ENCODE data around the gene LAS1L. TPM values are rescaled to one million over a fixed set of nuclear protein-coding genes. Genes with fewer than 3 reads are reported as not detected.

The LAS1L gene
- total and polyA plus RNA-seq, 2 donors (not counting 3 experiments of a cell fraction or from before 2014, with no cell fraction given) = 22.9 to 34.2 TPM

- DNase-seq (ENCODE audit: low read depth, low spot score) (no peak), FAIRE-seq (no peak)
- H3K9ac ChIP-seq (replicated peaks; ENCODE audit: extremely low read depth, insufficient read depth, low read length) = no peak overlapping the region
- TF ChIP-seq POLR2A (IDR thresholded peaks at IDR 0.05; ENCODE audit: low read depth, low read length) (no peak), GATA2 (IDR thresholded peaks at IDR 0.05; ENCODE audit: insufficient read depth, insufficient read length, low read depth, low read length) (no peak), JUN (IDR thresholded peaks at IDR 0.05; ENCODE audit: borderline replicate concordance, insufficient read depth, insufficient read length, low read depth) (no peak), FOS (IDR thresholded peaks at IDR 0.05; ENCODE audit: borderline replicate concordance, insufficient read depth, low read length) (no peak), CTCF (IDR thresholded peaks at IDR 0.05; ENCODE audit: extremely low read depth in 1 of 2, insufficient read depth in 1 of 2, low read depth in 1 of 2, low read length in 2 of 2) (no peak), POLR2AphosphoS5 (IDR thresholded peaks at IDR 0.05; ENCODE audit: insufficient read depth, low read depth, low read length) (no peak), MYC (IDR thresholded peaks at IDR 0.05; ENCODE audit: low read depth, low read length) (no peak), EZH2 (IDR thresholded peaks at IDR 0.05; ENCODE audit: borderline replicate concordance, low read depth, low read length, severe bottlenecking) (no peak)
- TF ChIP-seq, protein P1, sequence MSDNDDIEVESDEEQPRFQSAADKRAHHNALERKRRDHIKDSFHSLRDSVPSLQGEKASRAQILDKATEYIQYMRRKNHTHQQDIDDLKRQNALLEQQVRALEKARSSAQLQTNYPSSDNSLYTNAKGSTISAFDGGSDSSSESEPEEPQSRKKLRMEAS (IDR thresholded peaks at IDR 0.05; ENCODE audit: insufficient read depth, insufficient read length) = no peak
- no peak overlapping the region for H3K4me2 ChIP-seq (ENCODE audit: insufficient read depth, low read length)
- dilution Hi-C loops (cut with MboI; ENCODE audit: extremely low pct_ligation_motif_present, low sequenced_read_pairs) (no loop called here), intact Hi-C loops (cut with micrococcal nuclease) (no loop called here)
- no TSS peak for BruUV-seq (replicated peaks)
- H3K9me1 ChIP-seq (replicated peaks; ENCODE audit: control insufficient read depth, extremely low read depth, insufficient read depth, low read length) = no peaks in the 10 kb centered on the region
- no peaks in the 10 kb centered on the region for H3K79me2 ChIP-seq (ENCODE audit: control insufficient read depth, insufficient read depth, low read length)
- no peak overlapping the region for H3K27ac ChIP-seq (ENCODE audit: insufficient read depth, low read depth, low read length)
- H4K20me1 ChIP-seq (replicated peaks; ENCODE audit: control insufficient read depth, extremely low read depth, insufficient read depth, low read length) = no peaks in the 10 kb centered on the region
- H3K36me3 ChIP-seq (ENCODE audit: control insufficient read depth in 2 of 2, extremely low read depth in 1 of 2, insufficient read depth in 2 of 2, low read length in 2 of 2) = no peaks in the 10 kb centered on the region
- POLR2A ChIA-PET = no interaction called here
- H3K4me1 ChIP-seq (ENCODE audit: control insufficient read depth, extremely low read depth, insufficient read depth, low read length) = no peaks in the 10 kb centered on the region
- no peaks in the 10 kb centered on the region for H3K9me3 ChIP-seq (replicated peaks; ENCODE audit: control insufficient read depth, insufficient read depth, low read length)
- CTCF ChIA-PET = no interaction called here
- no peak overlapping the region for H3K4me3 ChIP-seq (replicated peaks in 1 of 3; ENCODE audit: insufficient read depth in 1 of 3, low read depth in 1 of 3, low read length in 3 of 3)
- H2AFZ ChIP-seq (ENCODE audit: low read depth, low read length) = no peak overlapping the region
- no peaks in the 10 kb centered on the region for H3K27me3 ChIP-seq (ENCODE audit: control insufficient read depth in 2 of 2, insufficient read depth in 2 of 2, low read length in 2 of 2)
These were observed 41.2 kb downstream of the LAS1L start for GRCh38 chrX:65493431-65493830.

Measured in endothelial cell of umbilical vein (primary cell).